ENCODE results near the gene KCNMA1. TPM values are rescaled to one million over a fixed set of nuclear protein-coding genes. Genes with fewer than 3 reads are reported as not detected.
A peak's percentile ranks its signal among the peaks of the same experiment; 100 is the strongest.

KCNMA1 gene
- total RNA-seq, 1 donor: 77.8 TPM

DNA sequence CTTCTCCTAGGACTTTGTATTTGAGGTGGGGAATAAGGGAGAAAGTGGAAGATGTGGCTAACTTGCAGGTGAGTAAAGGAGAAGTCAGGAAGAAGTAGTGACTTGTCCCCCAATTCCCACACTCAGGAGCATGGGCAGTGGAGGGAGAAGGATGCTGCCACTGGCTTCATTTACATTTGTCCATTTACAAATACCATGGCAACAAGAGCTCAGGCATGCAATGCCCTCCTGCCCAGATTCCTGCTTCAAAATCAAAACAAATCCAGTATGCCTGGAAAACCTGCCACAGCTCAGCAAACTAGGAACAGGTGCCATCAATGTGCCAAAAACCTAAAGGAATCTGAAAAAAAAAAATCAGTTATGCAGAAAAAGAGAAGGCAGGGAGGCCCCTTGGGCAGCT is 139.9 kb downstream of the KCNMA1 start:
- Histone ChIP-seq H3K27me3 (ENCODE audit: insufficient read depth, low read length) (no peaks in the 10 kb centered on the region), H3K4me3 (ENCODE audit: insufficient read depth, low read length) (no peak overlapping the region), H3K79me2 (ENCODE audit: insufficient read depth, low read length) (peaks cover 11% of the 10 kb centered on the region), H3K36me3 (ENCODE audit: insufficient read depth, low read length) (no peaks in the 10 kb centered on the region), H4K20me1 (ENCODE audit: insufficient read depth, low read length) (no peaks in the 10 kb centered on the region), H3K4me1 (ENCODE audit: insufficient read depth, low read length) (peaks cover 30% of the 10 kb centered on the region), H3K9me3 (ENCODE audit: low read depth, low read length) (no peaks in the 10 kb centered on the region), H3K4me2 (ENCODE audit: insufficient read depth, low read length) (no peak overlapping the region), H3K27ac (ENCODE audit: low read depth, low read length) (no peak overlapping the region), H2AFZ (ENCODE audit: low read length) (no peak overlapping the region)
- no peak for DNase-seq (ENCODE audit: insufficient read length, low spot score, missing footprints)
- TF ChIP-seq, protein P1, sequence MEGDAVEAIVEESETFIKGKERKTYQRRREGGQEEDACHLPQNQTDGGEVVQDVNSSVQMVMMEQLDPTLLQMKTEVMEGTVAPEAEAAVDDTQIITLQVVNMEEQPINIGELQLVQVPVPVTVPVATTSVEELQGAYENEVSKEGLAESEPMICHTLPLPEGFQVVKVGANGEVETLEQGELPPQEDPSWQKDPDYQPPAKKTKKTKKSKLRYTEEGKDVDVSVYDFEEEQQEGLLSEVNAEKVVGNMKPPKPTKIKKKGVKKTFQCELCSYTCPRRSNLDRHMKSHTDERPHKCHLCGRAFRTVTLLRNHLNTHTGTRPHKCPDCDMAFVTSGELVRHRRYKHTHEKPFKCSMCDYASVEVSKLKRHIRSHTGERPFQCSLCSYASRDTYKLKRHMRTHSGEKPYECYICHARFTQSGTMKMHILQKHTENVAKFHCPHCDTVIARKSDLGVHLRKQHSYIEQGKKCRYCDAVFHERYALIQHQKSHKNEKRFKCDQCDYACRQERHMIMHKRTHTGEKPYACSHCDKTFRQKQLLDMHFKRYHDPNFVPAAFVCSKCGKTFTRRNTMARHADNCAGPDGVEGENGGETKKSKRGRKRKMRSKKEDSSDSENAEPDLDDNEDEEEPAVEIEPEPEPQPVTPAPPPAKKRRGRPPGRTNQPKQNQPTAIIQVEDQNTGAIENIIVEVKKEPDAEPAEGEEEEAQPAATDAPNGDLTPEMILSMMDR (IDR thresholded peaks at IDR 0.05; ENCODE audit: extremely low read depth, low read depth, low read length): no peak

DNA sequence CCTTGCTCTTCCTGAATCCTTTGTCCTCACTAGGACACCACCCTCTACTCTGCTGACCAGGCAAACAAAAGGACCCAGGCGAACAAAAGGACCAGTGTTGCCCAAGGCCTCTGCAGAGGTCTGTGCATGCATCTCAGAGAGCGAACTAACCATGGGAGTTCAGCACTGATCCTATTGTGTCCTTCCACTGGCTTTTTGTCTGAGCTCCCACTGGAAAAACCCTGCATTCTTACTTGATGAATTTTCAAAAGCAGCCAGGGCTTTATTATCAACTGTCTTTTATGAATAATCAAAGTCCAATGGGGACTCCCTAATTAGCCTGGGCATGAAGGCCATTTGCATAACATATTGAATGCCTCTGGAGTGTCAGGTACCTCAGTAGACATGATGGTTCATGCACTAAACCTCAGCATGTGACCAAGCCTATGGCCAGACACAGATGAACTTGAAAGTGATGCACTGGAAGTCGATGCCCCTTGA is 140.6 kb downstream of the KCNMA1 start:
- TF ChIP-seq, protein P1 (IDR thresholded peaks at IDR 0.05; ENCODE audit: extremely low read depth, low read depth, low read length): no peak
- Histone ChIP-seq H3K79me2 (ENCODE audit: insufficient read depth, low read length) (peaks cover 7% of the 10 kb centered on the region), H3K4me3 (ENCODE audit: insufficient read depth, low read length) (no peak overlapping the region), H3K9me3 (ENCODE audit: low read depth, low read length) (no peaks in the 10 kb centered on the region), H3K4me1 (ENCODE audit: insufficient read depth, low read length) (peaks cover 26% of the 10 kb centered on the region), H3K36me3 (ENCODE audit: insufficient read depth, low read length) (no peaks in the 10 kb centered on the region), H2AFZ (ENCODE audit: low read length) (no peak overlapping the region), H3K27ac (ENCODE audit: low read depth, low read length) (no peak overlapping the region), H3K27me3 (ENCODE audit: insufficient read depth, low read length) (no peaks in the 10 kb centered on the region), H4K20me1 (ENCODE audit: insufficient read depth, low read length) (no peaks in the 10 kb centered on the region), H3K4me2 (ENCODE audit: insufficient read depth, low read length) (no peak overlapping the region)
- no peak for DNase-seq (ENCODE audit: insufficient read length, low spot score, missing footprints)

DNA sequence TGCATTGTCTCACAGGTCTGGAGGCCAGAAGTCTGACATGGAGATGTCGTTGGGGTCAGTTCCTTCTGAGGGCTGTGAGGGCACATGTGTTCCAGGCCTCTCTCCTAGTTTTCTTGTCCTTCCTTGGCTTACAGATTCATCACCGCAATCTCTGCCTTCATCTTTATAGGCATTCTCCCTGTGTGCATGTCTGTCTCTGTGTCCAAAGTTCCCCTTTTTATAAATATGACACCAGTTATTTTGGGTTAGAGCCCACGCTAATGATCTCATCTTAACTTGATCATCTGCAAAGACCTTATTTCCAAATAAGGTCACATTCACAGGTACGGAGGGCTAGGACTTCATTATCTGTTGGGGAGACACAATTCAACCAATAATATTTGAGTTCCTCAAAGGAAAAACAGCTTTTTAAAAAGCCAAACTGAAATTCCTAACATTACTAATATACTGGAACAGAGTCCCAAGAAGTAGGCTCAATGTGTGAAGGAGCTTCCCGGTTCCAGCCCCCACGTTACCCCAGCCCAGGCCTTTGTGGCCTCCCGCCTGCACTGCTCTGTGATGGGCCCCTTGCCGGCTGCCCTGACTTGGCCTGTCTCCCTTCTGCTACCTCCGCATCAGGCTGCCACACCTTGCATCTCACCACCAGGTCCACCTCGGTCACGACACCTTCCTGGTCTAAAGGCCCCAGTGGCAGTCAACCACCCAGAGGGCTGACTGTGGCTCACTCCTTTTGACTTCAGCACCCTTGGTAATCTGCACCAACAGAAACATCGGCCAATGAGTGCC is 142.7 kb downstream of the KCNMA1 start:
- no peaks in the 10 kb centered on the region for H3K36me3 ChIP-seq (ENCODE audit: insufficient read depth, low read length)
- TF ChIP-seq, protein P1 (IDR thresholded peaks at IDR 0.05; ENCODE audit: extremely low read depth, low read depth, low read length): no peak
- no peak overlapping the region for H3K4me2 ChIP-seq (ENCODE audit: insufficient read depth, low read length)
- H3K79me2 ChIP-seq (ENCODE audit: insufficient read depth, low read length): peaks cover 7% of the 10 kb centered on the region
- no peak overlapping the region for H2AFZ ChIP-seq (ENCODE audit: low read length)
- H4K20me1 ChIP-seq (ENCODE audit: insufficient read depth, low read length): no peaks in the 10 kb centered on the region
- H3K27me3 ChIP-seq (ENCODE audit: insufficient read depth, low read length): no peaks in the 10 kb centered on the region
- no peak overlapping the region for H3K4me3 ChIP-seq (ENCODE audit: insufficient read depth, low read length)
- H3K27ac ChIP-seq (ENCODE audit: low read depth, low read length): no peak overlapping the region
- peaks cover 16% of the 10 kb centered on the region for H3K4me1 ChIP-seq (ENCODE audit: insufficient read depth, low read length)
- no peaks in the 10 kb centered on the region for H3K9me3 ChIP-seq (ENCODE audit: low read depth, low read length)
- no peak for DNase-seq (ENCODE audit: insufficient read length, low spot score, missing footprints)

DNA sequence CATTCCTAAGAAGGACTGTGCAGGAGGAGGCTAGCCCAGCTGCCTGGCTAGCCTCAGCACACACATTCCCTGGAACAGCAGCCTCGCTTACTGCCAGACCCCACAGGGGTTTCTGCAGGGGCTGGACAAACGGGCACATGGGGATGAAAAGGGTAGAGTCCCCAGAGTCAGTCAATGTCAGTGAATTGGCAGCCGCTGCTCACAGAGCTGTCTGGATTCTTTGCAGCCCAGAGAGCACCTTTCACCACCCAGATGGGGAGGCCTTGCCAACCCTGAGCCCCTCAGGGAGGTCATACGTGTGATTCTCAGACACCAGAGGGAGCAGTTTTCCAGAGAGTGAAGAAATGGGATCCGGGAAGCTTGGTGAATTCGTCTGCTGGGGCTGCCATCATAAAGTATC is 143.3 kb downstream of the KCNMA1 start:
- no peaks in the 10 kb centered on the region for H4K20me1 ChIP-seq (ENCODE audit: insufficient read depth, low read length)
- H3K36me3 ChIP-seq (ENCODE audit: insufficient read depth, low read length): no peaks in the 10 kb centered on the region
- H2AFZ ChIP-seq (ENCODE audit: low read length): no peak overlapping the region
- H3K4me1 ChIP-seq (ENCODE audit: insufficient read depth, low read length): peaks cover 16% of the 10 kb centered on the region
- H3K27me3 ChIP-seq (ENCODE audit: insufficient read depth, low read length): no peaks in the 10 kb centered on the region
- no peak overlapping the region for H3K27ac ChIP-seq (ENCODE audit: low read depth, low read length)
- DNase-seq (ENCODE audit: insufficient read length, low spot score, missing footprints): peak; percentile 83
- no peak overlapping the region for H3K4me3 ChIP-seq (ENCODE audit: insufficient read depth, low read length)
- TF ChIP-seq, protein P1 (IDR thresholded peaks at IDR 0.05; ENCODE audit: extremely low read depth, low read depth, low read length): peak; percentile 52
- no peak overlapping the region for H3K4me2 ChIP-seq (ENCODE audit: insufficient read depth, low read length)
- no peaks in the 10 kb centered on the region for H3K9me3 ChIP-seq (ENCODE audit: low read depth, low read length)
- H3K79me2 ChIP-seq (ENCODE audit: insufficient read depth, low read length): peaks cover 7% of the 10 kb centered on the region

Data from osteoblast (primary cell).